ENCODE measurements around the gene EBI3. TPM values are rescaled to one million over a fixed set of nuclear protein-coding genes. Genes with fewer than 3 reads are reported as not detected.

The EBI3 gene
- total and polyA plus RNA-seq, 2 of the 13 experiments (the other 11 are each of a cell fraction or from before 2014, with no cell fraction given), result 3.4 TPM; not detected in 1

- no peak for TF ChIP-seq REST (IDR thresholded peaks at IDR 0.05; ENCODE audit: borderline replicate concordance in 1 of 2, low read depth in 1 of 2, low read length in 2 of 2)
- TF ChIP-seq TCF7 (IDR thresholded peaks at IDR 0.05; ENCODE audit: low read depth), result no peak
- peak; percentile 100 for TF ChIP-seq NFYB (CRISPR knock-in tag; IDR thresholded peaks at IDR 0.05)
- TF ChIP-seq ZNF3 (CRISPR knock-in tag; IDR thresholded peaks at IDR 0.05), result no peak
- no peak for TF ChIP-seq ZSCAN5A (CRISPR knock-in tag; IDR thresholded peaks at IDR 0.05; ENCODE audit: borderline replicate concordance)
- no peak for TF ChIP-seq ZNF772 (CRISPR knock-in tag; IDR thresholded peaks at IDR 0.05)
- TF ChIP-seq RXRA (CRISPR knock-in tag; IDR thresholded peaks at IDR 0.05), result no peak
- TF ChIP-seq NR2F2 (IDR thresholded peaks at IDR 0.05; ENCODE audit: borderline replicate concordance, low read depth), result peak; percentile 66; the same call in 1 of the 2 replicates
- TF ChIP-seq NFIB (CRISPR knock-in tag; IDR thresholded peaks at IDR 0.05; ENCODE audit: borderline replicate concordance), result no peak
- no peak for TF ChIP-seq TBP (CRISPR knock-in tag; IDR thresholded peaks at IDR 0.05)
- TF ChIP-seq ZNF576 (CRISPR knock-in tag; IDR thresholded peaks at IDR 0.05), result no peak
- no peak for TF ChIP-seq KDM6A (CRISPR knock-in tag; IDR thresholded peaks at IDR 0.05; ENCODE audit: low read depth)
- TF ChIP-seq ZXDC (CRISPR knock-in tag; IDR thresholded peaks at IDR 0.05), result no peak
- TF ChIP-seq EEA1 (CRISPR knock-in tag; IDR thresholded peaks at IDR 0.05; ENCODE audit: borderline replicate concordance), result no peak; the same call in 1 of the 2 replicates
- TF ChIP-seq ZNF121 (CRISPR knock-in tag; IDR thresholded peaks at IDR 0.05), result no peak
- TF ChIP-seq POLR2A (IDR thresholded peaks at IDR 0.05; ENCODE audit: insufficient read depth in 1 of 2, low read depth in 2 of 2, low read length in 2 of 2), result peak; percentile 35 to 93; a peak in 3 of 4 replicates
- TF ChIP-seq SETDB1 (CRISPR knock-in tag; IDR thresholded peaks at IDR 0.05; ENCODE audit: borderline replicate concordance), result no peak
- peak; percentile 73; the same call in 1 of the 2 replicates for TF ChIP-seq MYNN (CRISPR knock-in tag; IDR thresholded peaks at IDR 0.05; ENCODE audit: low read depth)
- no peak for TF ChIP-seq ZC3H4 (CRISPR knock-in tag; IDR thresholded peaks at IDR 0.05; ENCODE audit: borderline replicate concordance)
- TF ChIP-seq U2AF1 (optimal IDR thresholded peaks at IDR 0.05; ENCODE audit: low read depth, low read length), result no peak
- no peak for TF ChIP-seq SYNCRIP (IDR thresholded peaks at IDR 0.05; ENCODE audit: insufficient read depth, low read depth, low read length)
- no peak for TF ChIP-seq ZKSCAN5 (CRISPR knock-in tag; IDR thresholded peaks at IDR 0.05)
- no peak for TF ChIP-seq ZC3H13 (CRISPR knock-in tag; IDR thresholded peaks at IDR 0.05)
Measured at GRCh38 chr19:4246767-4247593, 17.7 kb downstream of the EBI3 start, which contains the start of gene YJU2 (continued).
